Vagina (tissue), 2 donors: ENCODE measurements around the gene NUAK1.

Experiments used
- POLR2A ChIP-seq, 2 donors: fragments of 450-650 bp; IDR thresholded peaks; one replicate each; pipeline ENCODE4 v1.6.1; 2017; ENCODE audit warnings: antibody characterized with exemption in 2 of 2, mild to moderate bottlenecking in 2 of 2, moderate library complexity in 2 of 2
- TF ChIP-seq, protein P1 (sequence below), 3 experiments: fragments of 450-650 bp in 2 of 3; fragments of 200-600 bp in 1 of 3; sonication (generic) in 1 of 3; IDR thresholded peaks; one replicate each; pipeline ENCODE4 v1.5.1; 2017 to 2019; ENCODE audit warnings: antibody characterized with exemption in 3 of 3, mild to moderate bottlenecking in 2 of 3, moderate library complexity in 2 of 3

DNA sequence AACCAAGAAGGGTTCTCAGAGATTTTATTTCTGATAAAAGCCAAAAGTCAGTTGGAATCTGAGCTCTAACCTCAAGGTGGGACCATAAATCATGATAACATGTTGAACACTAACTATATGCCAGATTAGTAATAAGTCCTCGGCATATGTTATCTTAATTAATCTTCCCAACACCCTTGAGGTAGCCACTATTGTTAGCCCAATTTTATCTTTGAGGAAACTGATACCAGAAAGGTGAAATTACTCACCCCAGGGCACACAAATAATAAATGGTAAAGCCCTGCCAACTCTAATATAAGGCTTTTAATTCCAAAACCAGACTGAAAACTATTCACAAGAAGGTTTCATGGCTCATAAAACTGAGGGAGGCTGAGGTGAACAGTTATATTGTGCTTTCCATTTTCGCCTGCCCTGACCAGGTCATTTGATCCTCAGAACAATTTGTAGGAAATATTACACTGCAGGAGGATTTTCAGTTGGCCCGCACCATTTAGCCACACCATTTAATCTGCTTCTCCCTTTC lies 16.1 kb upstream of the NUAK1 start:
- no peak for TF ChIP-seq POLR2A (IDR thresholded peaks at IDR 0.05)
- TF ChIP-seq, protein P1, sequence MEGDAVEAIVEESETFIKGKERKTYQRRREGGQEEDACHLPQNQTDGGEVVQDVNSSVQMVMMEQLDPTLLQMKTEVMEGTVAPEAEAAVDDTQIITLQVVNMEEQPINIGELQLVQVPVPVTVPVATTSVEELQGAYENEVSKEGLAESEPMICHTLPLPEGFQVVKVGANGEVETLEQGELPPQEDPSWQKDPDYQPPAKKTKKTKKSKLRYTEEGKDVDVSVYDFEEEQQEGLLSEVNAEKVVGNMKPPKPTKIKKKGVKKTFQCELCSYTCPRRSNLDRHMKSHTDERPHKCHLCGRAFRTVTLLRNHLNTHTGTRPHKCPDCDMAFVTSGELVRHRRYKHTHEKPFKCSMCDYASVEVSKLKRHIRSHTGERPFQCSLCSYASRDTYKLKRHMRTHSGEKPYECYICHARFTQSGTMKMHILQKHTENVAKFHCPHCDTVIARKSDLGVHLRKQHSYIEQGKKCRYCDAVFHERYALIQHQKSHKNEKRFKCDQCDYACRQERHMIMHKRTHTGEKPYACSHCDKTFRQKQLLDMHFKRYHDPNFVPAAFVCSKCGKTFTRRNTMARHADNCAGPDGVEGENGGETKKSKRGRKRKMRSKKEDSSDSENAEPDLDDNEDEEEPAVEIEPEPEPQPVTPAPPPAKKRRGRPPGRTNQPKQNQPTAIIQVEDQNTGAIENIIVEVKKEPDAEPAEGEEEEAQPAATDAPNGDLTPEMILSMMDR (IDR thresholded peaks at IDR 0.05): no peak
